Posterior cingulate gyrus (tissue), 11 donors: ENCODE results near the gene PIM2.

Experiments
- DNase-seq, 10 donors: peaks; one replicate each; pipeline versions ENCODE4 v3.0.0 to v3.0.0-alpha.2; 2020 to 2021; ENCODE audit warnings: mixed read lengths in 3 of 10
- intact Hi-C: fragments of 100-400 bp; cut with DNase I; formaldehyde crosslinking; loops from one replicate; pipeline ENCODE4 v1.15.1; 2023

Gene PIM2

DNA sequence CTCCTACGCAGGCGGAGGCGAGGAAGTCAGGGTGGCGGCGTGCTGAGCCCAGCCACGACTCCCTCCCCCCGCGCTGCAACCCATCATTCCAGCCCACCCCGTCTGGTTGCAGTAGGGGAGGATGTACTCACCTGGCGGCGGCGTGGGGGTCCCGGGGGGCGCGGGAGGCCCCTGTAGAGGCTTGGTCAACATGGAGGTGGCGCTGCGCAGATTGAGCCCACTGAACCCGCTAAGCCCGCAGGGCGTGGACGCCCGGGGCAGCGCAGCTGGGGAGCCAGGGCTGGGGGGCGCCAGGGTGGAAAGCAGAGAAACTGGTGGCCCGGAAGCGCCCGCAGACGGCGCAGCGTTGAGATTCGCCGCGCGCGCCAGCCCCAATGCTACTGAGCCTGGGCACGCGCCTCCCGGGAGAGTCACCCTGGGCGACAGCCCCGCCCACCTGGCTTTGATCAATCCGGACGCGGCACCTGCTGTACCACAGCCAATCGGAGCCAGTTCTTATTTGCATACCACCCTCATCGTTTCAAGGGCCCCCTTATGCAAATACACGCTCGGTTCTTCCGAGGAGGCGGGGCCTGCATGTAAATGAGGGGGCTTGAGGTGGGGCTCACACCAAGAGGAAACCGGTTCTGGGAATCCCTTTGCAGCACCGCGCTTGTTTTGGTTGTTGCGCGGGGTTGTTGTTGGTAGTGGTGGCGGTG, at the start of gene PIM2:
PIM2 (minus strand) TSS at position 382 of the 698 bp plus-strand sequence; CDS start at position 192, 190 bp downstream.
- DNase-seq, result peak; percentile 62 to 98 (median 84)
- intact Hi-C loops, result loop anchor here (5.0 kb wide), 1 partner anchor 39 kb away; the partner anchor contains the start of gene OTUD5

DNA sequence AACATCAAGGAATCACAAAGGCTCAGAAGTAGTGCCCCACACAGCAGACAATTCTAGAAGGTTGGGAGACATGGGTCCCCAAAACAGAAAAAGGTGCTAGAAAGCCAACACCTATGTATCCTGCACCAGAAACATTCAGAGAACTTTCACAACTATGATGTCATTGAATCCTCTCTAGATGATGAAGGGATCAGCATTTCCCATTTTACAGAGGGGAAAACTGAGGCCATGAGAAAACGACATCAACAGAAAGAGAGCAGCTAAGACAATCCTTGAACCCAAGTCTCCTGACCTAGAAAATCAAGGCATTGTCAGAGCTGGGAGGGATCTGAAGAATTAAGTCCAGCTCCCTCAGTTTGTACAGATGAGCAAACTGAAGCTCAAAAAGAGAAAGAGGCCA, 49.6 kb upstream of the PIM2 start:
- intact Hi-C loops, result no loop called here
- DNase-seq, result no peak

DNA sequence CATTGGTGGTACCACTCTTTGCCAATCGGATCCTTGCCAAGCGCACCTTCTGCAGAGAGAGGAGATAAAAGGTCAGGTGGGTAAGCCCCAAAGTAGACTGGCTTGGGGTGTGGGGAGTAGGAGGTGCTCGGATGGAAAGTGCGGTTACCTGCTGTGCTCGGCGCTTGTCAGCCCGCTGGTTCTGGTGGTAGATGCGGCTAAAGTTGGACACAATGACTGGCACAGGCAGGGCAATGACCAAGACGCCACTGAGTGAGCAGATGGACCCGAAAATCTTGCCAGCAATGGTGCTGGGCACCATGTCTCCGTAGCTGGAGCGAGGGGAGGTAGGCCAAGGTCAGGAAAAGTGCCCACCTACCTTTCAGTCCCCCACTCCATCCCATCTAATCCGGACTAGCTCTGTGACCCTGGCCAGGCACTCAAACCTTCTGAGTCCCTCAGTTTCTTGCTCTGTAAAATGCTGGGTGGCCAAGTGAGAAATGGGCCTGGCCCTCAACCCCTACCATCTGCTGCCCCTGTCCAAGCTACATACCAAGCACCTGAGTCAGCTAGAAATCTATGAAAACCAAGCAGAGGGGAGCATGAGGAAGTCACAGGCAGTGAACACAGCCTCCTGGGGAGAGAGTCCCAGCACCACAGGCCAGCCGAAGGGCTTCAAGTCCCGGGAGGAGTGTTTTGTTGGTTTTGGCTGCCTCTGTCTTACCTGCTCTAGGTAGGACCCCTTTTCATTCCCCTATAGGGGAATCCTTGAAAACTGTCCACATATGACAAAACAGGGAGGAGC, 48.2 kb upstream of the PIM2 start:
- peak in 1 of 10 donors; percentile 2 for DNase-seq

DNA sequence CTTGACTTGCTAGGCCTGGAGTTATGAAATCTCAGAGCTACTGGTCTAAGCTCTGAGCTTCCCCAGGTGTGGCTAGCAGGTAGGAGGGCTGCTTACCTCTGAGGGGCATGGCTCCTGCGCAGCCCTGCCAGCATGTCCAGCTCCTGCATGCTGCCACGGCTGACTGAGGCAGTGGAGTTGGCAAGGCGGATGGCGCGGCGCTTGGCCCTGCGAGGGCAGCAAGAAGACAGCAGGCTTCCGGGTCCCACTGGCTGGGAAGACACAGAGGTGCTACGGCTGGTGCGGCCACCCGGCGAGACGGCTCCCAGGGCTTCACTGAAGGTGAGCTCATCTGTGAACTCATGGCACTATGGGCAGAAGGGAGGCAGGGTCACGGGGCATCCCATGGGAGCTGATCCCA, 47.1 kb upstream of the PIM2 start:
- intact Hi-C loops, result no loop called here
- peak in 1 of 10 donors; percentile 73 for DNase-seq

More for the DNA sequence above, 48.2 kb upstream of the PIM2 start:
- intact Hi-C loops, result no loop called here

DNA sequence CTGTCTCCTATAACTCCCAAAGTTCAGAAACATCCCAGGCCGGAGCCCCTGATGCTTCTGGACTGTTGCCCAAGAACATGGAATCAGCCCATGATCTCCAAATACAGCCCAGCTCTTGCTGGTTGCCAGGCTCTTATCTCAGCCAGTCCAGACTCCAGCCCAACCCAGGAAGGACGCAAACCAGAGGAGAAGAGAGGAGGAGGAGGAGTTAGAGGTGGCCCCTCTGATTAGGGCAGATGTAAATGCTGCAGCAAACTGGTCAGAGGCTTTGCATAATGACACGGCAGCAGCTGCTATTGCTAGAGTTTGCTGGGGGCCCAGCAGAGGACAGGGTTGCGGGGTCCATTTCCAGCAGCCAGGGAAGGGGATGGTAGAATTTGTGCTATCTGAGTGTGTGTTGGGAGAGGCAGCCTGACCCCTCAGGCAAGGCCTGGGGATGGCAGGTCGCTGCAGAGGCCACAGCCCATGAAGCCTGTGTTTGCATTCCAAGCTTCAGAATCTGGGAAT, 42.8 kb upstream of the PIM2 start:
- peak in 1 of 10 donors; percentile 20 for DNase-seq
- intact Hi-C loops, result no loop called here

DNA sequence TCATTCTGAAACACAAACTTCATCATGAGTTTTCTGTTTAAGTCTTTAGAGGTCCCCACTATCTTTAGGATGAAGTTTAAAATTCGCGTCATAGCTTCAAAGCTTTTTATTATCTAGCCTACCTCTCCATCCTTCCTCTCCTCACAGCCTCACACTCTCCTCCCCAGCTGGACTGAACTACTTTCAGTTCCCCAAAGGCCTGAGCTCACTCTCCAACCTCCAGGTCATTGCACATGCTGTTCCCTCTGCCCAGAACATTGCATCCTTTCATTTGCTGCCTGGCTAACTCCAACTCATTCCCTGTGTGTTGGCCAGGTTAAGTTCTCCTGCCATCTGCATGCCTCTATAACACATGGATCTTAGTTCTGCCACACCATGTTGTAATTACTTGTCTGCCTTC, 41.5 kb upstream of the PIM2 start:
- intact Hi-C loops, result no loop called here

DNA sequence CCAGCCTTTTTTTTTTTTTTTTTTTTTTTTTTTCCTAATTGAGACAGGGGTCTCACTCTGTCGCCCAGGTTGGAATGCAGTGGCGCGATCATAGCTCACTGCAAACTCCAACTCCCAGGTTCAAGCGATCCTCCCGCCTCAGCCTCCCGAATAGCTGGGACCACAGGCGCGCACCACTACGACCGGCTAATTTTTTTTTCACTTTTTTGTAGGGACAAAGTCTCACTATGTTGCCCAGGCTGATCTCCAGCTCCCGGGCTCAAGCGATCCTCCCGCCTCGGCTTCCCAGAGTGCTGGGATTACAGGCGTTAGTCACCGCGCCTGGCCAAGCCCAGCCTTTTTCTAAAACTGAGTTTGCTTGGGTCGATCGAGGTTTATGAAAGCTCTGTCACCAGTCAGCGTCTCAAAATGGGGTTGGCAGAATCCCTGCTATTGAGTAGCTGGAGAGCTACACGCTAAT, 39.8 kb upstream of the PIM2 start:
- peak in 4 of 10 donors; percentile 4 to 86 (median 19) for DNase-seq
- intact Hi-C loops, result loop anchor here (5.0 kb wide), 3 partner anchors 41 to 149 kb away; partner anchors contain the start of genes PIM2 and TFE3

More for the DNA sequence above, 41.5 kb upstream of the PIM2 start:
- peak in 1 of 10 donors; percentile 1 for DNase-seq

DNA sequence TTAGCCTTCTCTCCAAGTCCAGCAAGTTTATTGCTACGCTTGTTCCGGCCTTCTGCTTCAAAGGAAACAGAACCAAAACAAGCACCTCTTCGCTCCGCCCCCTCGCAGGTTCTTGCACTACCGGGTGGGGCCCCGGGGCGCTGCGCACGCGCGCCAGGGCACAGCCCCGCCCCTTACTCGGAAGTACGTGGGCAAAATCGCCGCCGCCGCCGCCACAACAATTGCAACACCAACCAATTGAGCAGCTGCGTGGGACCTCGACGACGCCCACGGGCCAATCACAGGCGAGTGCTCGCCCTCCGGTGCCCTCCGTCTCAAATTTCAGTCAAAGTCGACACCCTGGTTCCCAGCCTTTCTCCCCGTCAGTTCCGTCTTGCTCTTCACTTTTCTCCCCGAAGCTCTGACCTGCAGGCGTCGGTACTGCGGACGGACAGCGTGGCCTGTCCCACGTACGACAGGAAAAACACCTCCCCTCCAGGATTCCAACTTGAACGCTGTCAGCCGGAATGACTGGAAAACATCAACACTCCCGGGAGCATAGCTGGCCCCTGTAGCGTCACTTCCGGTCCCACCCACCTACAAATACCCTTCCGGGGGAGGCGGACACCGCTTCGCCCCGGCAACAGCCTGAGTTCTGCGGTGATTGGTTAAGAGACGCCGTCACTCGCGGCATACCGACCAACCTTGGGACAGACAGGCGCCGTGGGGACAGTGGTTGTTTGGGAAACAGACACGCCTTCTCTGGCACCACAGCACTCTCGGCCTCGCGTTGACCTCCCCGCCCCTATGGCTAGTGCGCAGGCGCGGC, 39.2 kb upstream of the PIM2 start:
- intact Hi-C loops, result loop anchor here (5.0 kb wide), 3 partner anchors 41 to 149 kb away; partner anchors contain the start of genes PIM2 and TFE3
- peak; percentile 92 to 100 (median 94) for DNase-seq

DNA sequence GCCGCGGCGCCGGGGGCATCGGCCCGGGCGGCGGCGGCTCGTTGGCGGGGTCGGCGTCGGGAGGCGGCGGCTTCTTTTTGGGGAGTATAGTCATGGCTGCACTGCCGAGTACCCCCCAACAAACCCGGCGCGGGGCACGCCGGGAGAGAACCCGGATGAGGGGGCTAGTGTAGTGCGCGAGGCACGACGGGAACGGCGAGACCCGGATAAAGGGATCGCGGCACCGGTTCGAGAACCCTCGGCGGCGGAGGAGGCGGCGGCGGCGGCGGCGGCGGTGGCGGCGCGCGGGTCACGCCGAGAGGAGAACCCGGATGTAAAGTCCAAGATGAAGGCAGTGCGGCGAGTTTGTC, 38.6 kb upstream of the PIM2 start, which contains the start of gene OTUD5:
OTUD5 (minus strand) TSS at position 131 of the 350 bp plus-strand sequence; CDS start at position 94, 37 bp downstream.
- DNase-seq, result peak; percentile 58 to 95 (median 68)
- intact Hi-C loops, result loop anchor here (5.0 kb wide), 3 partner anchors 40 to 150 kb away; partner anchors contain the start of genes PIM2 and TFE3

DNA sequence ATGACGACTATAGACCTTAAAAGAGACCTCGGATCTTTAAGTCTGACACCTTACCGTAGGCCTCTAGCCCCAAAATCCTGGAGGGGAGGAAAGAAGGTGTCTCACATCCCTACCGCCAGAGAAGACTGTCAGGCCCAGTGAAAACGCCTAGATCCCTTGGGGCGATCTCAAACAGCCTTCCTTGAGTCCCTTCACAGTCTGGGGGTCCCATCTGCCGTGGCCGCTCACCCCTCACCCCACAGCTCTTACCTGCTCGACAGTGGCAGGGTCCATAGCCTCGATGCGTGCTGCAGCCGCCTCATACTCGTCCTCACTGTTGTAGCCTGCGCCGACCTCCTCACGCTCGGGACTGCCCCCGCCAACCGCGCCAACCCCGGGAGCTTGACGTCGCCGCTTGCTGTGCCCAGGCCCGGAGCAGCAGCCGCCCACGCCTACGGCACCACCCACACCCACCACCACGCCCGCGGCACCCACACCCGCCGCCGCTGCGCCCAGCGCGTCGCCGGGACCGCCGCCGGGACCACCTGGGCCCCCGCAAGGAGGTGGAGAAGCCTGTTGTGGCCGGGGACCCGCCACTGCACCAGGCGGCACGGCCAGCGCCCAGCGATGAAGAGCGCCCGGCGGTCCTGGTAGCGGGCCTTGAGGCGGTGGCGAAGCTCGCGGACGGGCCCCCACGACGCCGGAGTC, 38.0 kb upstream of the PIM2 start:
- intact Hi-C loops, result loop anchor here (5.0 kb wide), 3 partner anchors 40 to 150 kb away; partner anchors contain the start of genes PIM2 and TFE3
- DNase-seq, result peak in 3 of 10 donors; percentile 74 to 90 (median 80)

DNA sequence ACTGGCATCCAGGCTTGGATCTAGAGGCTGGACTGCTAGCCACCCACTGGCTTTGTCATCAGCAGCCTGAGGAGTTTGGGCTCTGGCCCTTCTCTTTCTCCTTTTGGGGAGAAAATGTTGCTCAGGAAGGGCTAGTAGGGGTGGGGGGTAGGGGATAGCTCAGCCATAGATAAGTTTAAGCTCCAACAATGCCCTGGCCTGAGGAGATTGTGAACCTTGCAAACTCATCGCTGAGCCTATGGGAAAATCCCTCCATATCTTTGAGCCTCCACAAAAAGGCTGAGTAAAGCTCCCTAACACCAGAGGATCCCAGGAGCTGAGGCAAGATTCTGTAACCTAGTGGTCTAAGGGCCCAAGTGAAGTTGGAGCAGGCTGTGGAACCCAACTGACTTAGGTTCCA, 29.8 kb upstream of the PIM2 start:
- peak in 1 of 10 donors; percentile 27 for DNase-seq
- intact Hi-C loops, result no loop called here

DNA sequence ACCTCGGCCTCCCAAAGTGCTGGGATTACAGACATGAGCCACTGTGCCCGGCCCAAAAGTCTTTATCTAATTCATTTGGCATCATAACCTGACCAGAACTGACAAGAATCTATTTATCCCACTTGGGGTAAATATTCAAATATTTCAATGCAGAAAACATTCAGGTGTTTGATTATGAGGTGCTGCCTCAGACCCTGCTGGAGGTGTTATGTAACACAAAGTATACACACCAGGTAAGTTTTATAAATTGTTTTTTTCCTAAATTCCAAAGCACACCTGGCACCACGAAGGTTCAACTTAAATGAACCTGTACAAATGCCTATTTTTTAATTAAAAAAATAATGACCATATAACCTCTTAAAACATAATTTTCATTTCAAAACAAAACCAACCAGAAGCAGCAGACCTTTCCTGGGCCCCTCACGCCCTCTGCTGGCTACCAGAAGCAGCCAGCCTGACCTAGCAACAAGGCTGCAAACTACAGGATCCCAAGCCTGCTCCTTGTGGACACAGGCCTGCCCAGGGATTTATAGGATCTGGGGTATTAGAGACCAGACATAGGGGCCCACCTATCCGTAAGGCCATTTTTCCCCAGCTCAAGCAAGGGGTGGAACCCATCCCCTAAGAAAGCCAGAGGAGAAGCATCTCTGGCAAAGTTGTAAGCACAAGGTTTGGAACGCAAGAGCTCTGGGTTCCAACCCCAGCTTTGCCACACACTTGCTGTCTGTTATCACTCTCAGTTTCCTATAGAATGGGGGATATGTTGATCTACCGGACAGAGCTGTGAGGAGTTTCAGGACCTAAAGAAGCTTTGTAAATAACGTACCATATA, 26.9 kb upstream of the PIM2 start:
- intact Hi-C loops, result no loop called here
- DNase-seq, result peak in 8 of 10 donors; percentile 19 to 91 (median 36)

DNA sequence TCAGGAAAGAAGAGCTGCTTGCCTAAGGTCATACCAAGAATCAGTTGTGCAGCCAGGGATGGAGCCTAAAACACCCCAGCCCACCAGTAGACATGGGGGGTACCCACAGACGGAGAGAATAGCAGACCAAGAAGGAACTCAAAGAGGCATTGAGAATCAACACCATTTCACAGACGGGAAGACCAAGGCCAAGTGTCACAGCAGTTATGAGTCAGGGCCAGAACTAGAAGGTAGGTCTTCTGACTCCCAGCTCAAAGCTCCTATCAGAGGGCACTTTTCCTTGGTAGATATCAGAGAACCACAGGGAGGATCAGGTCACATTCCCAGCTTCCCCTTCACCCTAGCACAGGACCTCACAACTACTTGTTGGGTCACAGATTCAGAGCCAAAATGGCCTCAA, 24.1 kb upstream of the PIM2 start:
- intact Hi-C loops, result no loop called here

DNA sequence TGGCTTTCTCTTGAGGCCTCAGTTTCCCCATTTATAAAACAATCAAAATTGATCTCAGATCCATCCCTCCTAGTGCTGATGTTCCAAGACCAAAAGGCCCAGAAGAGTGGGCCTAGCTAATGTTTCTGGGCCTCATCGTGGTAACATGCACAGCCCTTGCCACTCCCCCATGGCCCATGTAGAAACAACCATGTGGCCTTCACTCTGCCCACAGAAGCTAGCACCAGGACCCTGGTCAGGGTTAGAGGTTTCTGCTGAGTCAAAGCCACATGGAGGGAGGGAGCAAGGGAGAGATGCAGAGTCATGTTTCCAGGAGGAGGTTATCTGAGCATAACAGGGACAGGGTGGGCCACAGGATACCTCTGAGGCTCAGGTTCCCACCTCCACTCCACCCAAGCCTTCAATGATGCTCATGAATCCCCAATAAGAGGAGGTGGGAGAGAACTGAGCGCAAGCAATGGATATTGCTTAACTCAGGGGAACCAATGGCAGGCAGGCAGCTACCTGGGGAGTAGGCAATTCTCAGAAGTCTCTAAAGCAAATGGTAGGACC, 21.7 kb upstream of the PIM2 start:
- intact Hi-C loops, result no loop called here
- DNase-seq, result peak in 1 of 10 donors; percentile 22

More for the DNA sequence above, 24.1 kb upstream of the PIM2 start:
- DNase-seq, result no peak

DNA sequence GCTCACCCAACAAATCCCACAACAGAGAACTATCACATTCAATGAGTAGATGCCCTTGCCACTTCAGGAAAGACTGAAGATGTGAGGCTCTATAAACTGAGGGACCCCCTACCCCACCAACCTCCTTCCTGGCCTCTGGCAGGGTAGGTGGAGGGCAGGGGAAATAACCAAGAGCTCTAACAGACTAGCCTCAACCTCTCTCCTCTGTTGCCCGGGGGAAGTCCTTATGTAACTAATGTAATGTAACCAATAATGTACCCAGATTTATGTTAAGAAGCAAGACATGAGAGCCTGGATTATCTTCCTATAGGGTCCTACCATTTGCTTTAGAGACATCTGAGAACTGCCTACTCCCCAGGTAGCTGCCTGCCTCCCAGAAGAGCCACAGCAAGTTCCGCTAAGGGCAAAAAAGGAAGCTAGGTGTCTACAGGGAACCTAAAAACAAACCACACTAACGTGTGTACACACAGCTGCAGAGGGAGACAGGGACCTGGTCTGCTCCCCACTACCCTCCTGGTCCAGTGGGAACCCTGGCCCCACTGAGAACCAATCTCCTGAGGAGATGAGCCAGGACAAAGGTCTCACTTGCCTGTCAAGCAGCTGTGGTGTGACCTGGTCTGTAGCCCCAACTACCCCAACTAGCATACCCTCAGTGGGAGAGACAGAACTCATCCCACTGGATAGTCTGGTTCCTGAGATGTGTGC, 20.9 kb upstream of the PIM2 start:
- DNase-seq, result peak in 2 of 10 donors; percentile 4 to 45
- intact Hi-C loops, result no loop called here

DNA sequence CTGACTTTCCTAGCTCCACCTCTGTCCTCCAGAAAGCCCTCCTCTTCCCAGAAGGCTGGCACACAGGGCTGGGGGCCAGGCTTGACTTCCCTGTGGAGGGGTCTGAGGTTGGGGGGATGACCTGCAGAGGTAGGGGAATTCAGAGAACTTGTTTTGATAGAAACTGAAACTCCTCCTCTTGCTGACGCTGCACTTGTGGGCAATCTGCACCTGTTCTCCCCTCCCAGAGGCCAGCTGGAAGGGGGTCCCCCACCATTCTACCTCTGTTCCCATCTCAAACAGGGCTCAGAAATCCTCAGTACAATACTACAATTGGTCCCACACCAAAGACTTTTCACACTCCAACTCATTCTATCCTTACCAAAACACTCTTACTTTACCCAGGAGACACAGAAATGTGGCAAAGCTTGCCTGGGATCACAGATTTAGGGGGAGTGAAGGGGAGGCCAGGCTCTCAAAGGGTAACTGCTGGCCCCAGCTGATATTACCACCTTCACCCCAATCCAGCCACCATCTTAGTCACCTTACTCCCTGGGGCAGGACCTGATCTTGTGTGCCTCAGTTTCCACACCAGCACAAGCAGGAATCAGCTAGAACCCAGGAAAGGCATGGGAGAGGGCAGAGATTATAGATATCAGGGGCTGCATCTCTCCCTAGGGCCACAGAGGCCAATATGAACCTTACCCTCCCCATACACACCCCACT, 20.0 kb upstream of the PIM2 start:
- intact Hi-C loops, result no loop called here
- peak in 2 of 10 donors; percentile 24 for DNase-seq
